Measurements from ENCODE around the gene PDLIM1.

DNA sequence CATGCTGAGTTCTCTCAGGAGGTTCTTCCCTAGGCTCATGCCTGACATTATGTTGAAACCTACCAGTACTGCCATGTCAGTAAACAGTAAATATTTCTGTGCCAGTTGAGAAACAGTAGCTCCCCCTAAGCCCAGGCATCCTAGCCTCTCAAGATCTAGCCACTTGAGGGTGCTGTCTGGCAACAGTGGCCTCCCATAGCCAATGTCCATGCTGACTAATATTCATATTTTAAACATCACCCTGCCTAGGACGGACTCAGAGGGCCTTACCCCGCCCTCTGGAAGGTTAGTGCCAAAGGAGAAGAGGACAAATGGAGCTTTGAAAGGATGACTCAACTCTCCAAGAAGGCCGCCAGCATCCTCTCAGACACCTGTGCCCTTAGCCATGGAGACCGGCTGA, 89.1 kb downstream of the PDLIM1 start:
- TF ChIP-seq ZNF565 (CRISPR knock-in tag; conservative IDR thresholded peaks at IDR 0.05; ENCODE audit: low read depth) = no peak
- TF ChIP-seq TOX (CRISPR knock-in tag; IDR thresholded peaks at IDR 0.05; ENCODE audit: borderline replicate concordance) = no peak
- TF ChIP-seq, protein P1, sequence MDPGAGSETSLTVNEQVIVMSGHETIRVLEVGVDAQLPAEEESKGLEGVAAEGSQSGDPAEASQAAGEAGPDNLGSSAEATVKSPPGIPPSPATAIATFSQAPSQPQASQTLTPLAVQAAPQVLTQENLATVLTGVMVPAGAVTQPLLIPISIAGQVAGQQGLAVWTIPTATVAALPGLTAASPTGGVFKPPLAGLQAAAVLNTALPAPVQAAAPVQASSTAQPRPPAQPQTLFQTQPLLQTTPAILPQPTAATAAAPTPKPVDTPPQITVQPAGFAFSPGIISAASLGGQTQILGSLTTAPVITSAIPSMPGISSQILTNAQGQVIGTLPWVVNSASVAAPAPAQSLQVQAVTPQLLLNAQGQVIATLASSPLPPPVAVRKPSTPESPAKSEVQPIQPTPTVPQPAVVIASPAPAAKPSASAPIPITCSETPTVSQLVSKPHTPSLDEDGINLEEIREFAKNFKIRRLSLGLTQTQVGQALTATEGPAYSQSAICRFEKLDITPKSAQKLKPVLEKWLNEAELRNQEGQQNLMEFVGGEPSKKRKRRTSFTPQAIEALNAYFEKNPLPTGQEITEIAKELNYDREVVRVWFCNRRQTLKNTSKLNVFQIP (CRISPR knock-in tag; IDR thresholded peaks at IDR 0.05; ENCODE audit: borderline replicate concordance, low read depth) = no peak
- TF ChIP-seq ARNTL (CRISPR knock-in tag; IDR thresholded peaks at IDR 0.05; ENCODE audit: borderline replicate concordance, low read depth) = no peak
- TF ChIP-seq ZC3H10 (CRISPR knock-in tag; IDR thresholded peaks at IDR 0.05) = no peak
- no peak for TF ChIP-seq CSDC2 (CRISPR knock-in tag; IDR thresholded peaks at IDR 0.05)
- TF ChIP-seq SNAI2 (CRISPR knock-in tag; IDR thresholded peaks at IDR 0.05) = no peak
- no peak for TF ChIP-seq TCF4 (CRISPR knock-in tag; IDR thresholded peaks at IDR 0.05; ENCODE audit: borderline replicate concordance)
- no peak for TF ChIP-seq GLIS3 (CRISPR knock-in tag; IDR thresholded peaks at IDR 0.05)
- no peak for TF ChIP-seq PPARA (CRISPR knock-in tag; IDR thresholded peaks at IDR 0.05; ENCODE audit: borderline replicate concordance)
- TF ChIP-seq, protein P2, sequence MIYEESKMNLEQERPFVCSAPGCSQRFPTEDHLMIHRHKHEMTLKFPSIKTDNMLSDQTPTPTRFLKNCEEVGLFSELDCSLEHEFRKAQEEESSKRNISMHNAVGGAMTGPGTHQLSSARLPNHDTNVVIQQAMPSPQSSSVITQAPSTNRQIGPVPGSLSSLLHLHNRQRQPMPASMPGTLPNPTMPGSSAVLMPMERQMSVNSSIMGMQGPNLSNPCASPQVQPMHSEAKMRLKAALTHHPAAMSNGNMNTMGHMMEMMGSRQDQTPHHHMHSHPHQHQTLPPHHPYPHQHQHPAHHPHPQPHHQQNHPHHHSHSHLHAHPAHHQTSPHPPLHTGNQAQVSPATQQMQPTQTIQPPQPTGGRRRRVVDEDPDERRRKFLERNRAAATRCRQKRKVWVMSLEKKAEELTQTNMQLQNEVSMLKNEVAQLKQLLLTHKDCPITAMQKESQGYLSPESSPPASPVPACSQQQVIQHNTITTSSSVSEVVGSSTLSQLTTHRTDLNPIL (CRISPR knock-in tag; IDR thresholded peaks at IDR 0.05; ENCODE audit: low read depth) = no peak
- TF ChIP-seq ZFP3 (CRISPR knock-in tag; IDR thresholded peaks at IDR 0.05) = no peak
- no peak for TF ChIP-seq PATZ1 (CRISPR knock-in tag; IDR thresholded peaks at IDR 0.05; ENCODE audit: borderline replicate concordance)
- no peak for TF ChIP-seq ZFP30 (CRISPR knock-in tag; IDR thresholded peaks at IDR 0.05)
